NCI-H1436 treated with DMSO at 0.1 percent for 48 hours (cell line): ENCODE results near the gene PLCG2.

Experiments used
- DNase-seq: peaks from one replicate; lab custom pipeline; 2025; lab: John Stamatoyannopoulos, UW

Gene PLCG2

GRCh38 chr16:81816351-81816750, 37.3 kb downstream of the PLCG2 start:
- DNase-seq: no peak

GRCh38 chr16:81816793-81817210, 37.7 kb downstream of the PLCG2 start:
- no peak for DNase-seq

GRCh38 chr16:81817296-81817695, 38.2 kb downstream of the PLCG2 start:
- no peak for DNase-seq

- no peak for DNase-seq
Observed at GRCh38 chr16:81817789-81818567, 38.9 kb downstream of the PLCG2 start.

- DNase-seq: no peak
Observed at GRCh38 chr16:81818568-81818896, 39.4 kb downstream of the PLCG2 start.

GRCh38 chr16:81818905-81819304, 39.8 kb downstream of the PLCG2 start:
- DNase-seq: no peak

- DNase-seq: no peak
Observed at GRCh38 chr16:81821436-81822128, 42.5 kb downstream of the PLCG2 start.

- no peak for DNase-seq
Observed at GRCh38 chr16:81823111-81823510, 44.0 kb downstream of the PLCG2 start.

GRCh38 chr16:81823734-81824133, 44.6 kb downstream of the PLCG2 start:
- DNase-seq: no peak

GRCh38 chr16:81826523-81826922, 47.4 kb downstream of the PLCG2 start:
- DNase-seq: no peak

GRCh38 chr16:81830845-81831540, 51.9 kb downstream of the PLCG2 start:
- DNase-seq: no peak

GRCh38 chr16:81831722-81832126, 52.6 kb downstream of the PLCG2 start:
- no peak for DNase-seq

GRCh38 chr16:81832801-81833547, 53.9 kb downstream of the PLCG2 start:
- DNase-seq: no peak

- no peak for DNase-seq
Observed at GRCh38 chr16:81833751-81834150, 54.7 kb downstream of the PLCG2 start.

GRCh38 chr16:81834868-81835267, 55.8 kb downstream of the PLCG2 start:
- no peak for DNase-seq

GRCh38 chr16:81836279-81837054, 57.4 kb downstream of the PLCG2 start:
- DNase-seq: no peak

- no peak for DNase-seq
Observed at GRCh38 chr16:81837312-81837751, 58.2 kb downstream of the PLCG2 start.

GRCh38 chr16:81838794-81839193, 59.7 kb downstream of the PLCG2 start:
- DNase-seq: no peak

- no peak for DNase-seq
Observed at GRCh38 chr16:81841722-81842121, 62.6 kb downstream of the PLCG2 start.

GRCh38 chr16:81842564-81843242, 63.6 kb downstream of the PLCG2 start:
- no peak for DNase-seq

- no peak for DNase-seq
Observed at GRCh38 chr16:81843243-81843582, 64.1 kb downstream of the PLCG2 start.
